ENCODE data around the gene GPRC5A.

The GPRC5A gene

GRCh38 chr12:12898136-12898717 lies 6.9 kb downstream of the GPRC5A start:
- Mint-ChIP-seq H3K9me3 (no peaks in the 10 kb centered on the region), H3K27ac (no peak overlapping the region), H3K4me1 (ENCODE audit: low read depth) (peaks cover 25% of the 10 kb centered on the region), H3K4me3 (no peak overlapping the region), H3K36me3 (ENCODE audit: low read depth) (no peaks in the 10 kb centered on the region), H3K27me3 (peaks cover 36% of the 10 kb centered on the region)

DNA sequence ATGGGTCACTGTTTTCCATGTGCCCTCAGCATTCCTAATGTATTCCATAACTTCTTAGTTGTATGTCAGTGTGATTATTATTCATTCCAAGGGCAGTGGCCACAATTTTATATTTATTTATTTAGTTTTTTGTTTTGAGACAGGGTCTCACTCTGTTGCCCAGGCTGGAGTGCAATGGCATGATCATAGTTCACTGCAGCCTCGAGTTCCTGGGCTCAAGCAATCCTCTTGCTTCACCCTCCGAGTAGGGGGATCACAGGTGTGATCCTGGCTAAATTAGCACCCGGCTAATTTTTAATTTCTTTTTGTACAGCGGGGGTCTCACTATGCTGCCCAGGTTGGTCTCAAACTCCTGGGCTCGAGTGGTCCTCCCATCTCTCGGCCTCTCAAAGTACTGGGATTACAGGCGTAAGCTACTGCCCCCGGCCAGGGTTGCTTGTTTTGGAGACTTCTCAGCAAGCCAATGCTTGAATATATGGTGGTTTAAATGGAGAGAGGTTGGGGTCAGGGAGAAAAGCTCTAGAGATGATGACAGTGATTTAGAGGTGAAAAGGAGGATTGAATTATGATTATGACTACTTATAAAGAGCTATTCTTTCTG lies 7.6 kb downstream of the GPRC5A start:
- Mint-ChIP-seq H3K27ac (peak overlapping the region; percentile 61), H3K36me3 (ENCODE audit: low read depth) (no peaks in the 10 kb centered on the region), H3K27me3 (peaks cover 33% of the 10 kb centered on the region), H3K9me3 (no peaks in the 10 kb centered on the region), H3K4me1 (ENCODE audit: low read depth) (peaks cover 25% of the 10 kb centered on the region), H3K4me3 (no peak overlapping the region)

GRCh38 chr12:12899530-12900380 lies 8.4 kb downstream of the GPRC5A start:
- Mint-ChIP-seq H3K4me1 (ENCODE audit: low read depth) (peaks cover 25% of the 10 kb centered on the region), H3K4me3 (peak overlapping the region; percentile 11), H3K36me3 (ENCODE audit: low read depth) (no peaks in the 10 kb centered on the region), H3K9me3 (no peaks in the 10 kb centered on the region), H3K27me3 (peaks cover 28% of the 10 kb centered on the region), H3K27ac (peak overlapping the region; percentile 61)

DNA sequence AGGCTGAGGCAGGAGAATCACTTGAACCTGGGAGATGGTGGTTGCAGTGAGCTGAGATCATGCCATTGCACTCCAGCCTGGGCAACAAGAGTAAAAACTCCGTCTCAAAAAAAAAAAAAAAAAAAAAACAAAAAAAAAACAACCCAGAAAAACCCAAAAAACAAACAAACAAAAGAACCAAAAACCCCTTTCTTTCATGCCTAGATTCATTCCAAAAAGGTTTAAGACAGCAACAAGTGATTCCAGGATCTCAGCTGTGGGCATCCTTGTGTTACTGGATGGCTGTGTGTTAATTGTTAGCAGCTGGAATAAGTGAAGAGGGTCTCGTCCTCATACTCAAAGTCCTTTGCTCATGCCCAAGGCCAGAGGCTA lies 9.4 kb downstream of the GPRC5A start:
- Mint-ChIP-seq H3K27ac (no peak overlapping the region), H3K4me3 (no peak overlapping the region), H3K27me3 (peaks cover 24% of the 10 kb centered on the region), H3K36me3 (ENCODE audit: low read depth) (no peaks in the 10 kb centered on the region), H3K9me3 (no peaks in the 10 kb centered on the region), H3K4me1 (ENCODE audit: low read depth) (peaks cover 25% of the 10 kb centered on the region)

- Mint-ChIP-seq H3K36me3 (ENCODE audit: low read depth) (no peaks in the 10 kb centered on the region), H3K27ac (no peak overlapping the region), H3K27me3 (peaks cover 23% of the 10 kb centered on the region), H3K4me3 (no peak overlapping the region), H3K4me1 (ENCODE audit: low read depth) (peaks cover 25% of the 10 kb centered on the region), H3K9me3 (no peaks in the 10 kb centered on the region)
Observed at GRCh38 chr12:12901158-12901791, 9.9 kb downstream of the GPRC5A start.

DNA sequence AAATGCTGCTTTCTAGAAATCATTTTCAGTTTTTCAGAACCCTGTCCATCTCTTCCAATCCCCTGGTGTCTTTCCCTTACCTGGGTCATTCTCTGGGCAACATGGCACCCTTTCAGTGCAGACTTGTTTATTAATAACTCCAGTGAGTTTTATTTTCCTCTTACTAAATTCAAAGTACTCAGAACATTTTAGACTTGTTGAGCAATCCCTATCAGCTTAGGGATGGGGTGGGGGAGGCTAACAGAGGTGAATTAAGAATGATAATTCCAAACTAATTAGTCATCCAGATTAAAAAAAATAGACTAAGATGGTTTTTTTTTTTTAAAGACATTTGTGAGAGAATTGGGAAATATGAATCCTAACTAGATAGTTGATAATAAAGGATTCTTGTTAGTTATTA lies 10.7 kb downstream of the GPRC5A start:
- H3K27me3 Mint-ChIP-seq, result peaks cover 20% of the 10 kb centered on the region
- H3K9me3 Mint-ChIP-seq, result no peaks in the 10 kb centered on the region
- no peaks in the 10 kb centered on the region for H3K36me3 Mint-ChIP-seq (ENCODE audit: low read depth)
- H3K4me3 Mint-ChIP-seq, result no peak overlapping the region
- no peak overlapping the region for H3K27ac Mint-ChIP-seq
- peaks cover 25% of the 10 kb centered on the region for H3K4me1 Mint-ChIP-seq (ENCODE audit: low read depth)

DNA sequence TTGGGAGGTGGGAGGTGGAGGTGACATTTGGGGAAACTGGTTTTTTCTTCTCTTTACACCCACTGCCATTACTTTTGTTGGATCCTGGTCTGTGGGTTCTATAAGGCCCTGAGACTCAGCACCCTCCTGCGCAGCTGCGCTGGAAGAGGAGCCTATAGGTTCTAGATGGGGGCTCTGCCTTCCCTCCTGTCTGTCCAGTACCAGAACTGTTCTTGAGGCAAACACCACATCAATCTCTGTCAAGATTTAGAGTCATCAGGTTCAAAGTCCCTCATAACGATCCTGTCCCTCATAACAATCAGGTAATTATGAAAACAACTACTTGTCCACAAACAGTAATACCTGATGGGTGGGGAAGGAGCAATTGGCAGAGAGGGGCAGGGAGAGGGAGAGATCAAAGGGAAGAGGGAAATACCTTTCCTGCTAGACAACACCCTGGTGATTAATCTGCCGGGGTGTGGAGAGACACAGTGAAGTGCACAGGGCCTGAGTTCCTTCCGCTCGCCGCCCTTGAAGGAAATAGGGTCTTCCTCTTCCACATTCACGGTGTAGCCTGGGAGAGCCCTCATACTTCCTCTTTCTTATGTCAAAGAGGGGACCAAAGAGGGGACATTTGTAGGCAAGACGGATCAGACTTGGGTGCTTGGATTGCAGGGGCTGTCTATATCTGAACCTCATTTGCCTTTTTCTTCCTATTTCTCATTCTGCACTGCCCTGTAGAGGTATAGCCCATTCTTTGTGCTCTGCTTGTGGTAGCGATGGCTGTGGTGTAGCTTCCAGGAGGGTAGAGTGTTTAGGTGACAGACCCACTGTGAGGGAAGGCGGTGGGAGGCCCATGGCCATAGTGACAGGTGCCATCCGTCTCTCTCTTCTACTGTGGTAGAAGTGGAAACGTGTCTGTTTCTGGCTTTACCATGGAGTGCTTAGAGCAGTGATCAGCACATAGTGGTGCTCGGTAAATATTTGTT lies 12.6 kb downstream of the GPRC5A start:
- Mint-ChIP-seq H3K36me3 (ENCODE audit: low read depth) (no peaks in the 10 kb centered on the region), H3K9me3 (no peaks in the 10 kb centered on the region), H3K4me3 (no peak overlapping the region), H3K4me1 (ENCODE audit: low read depth) (peaks cover 26% of the 10 kb centered on the region), H3K27me3 (peaks cover 16% of the 10 kb centered on the region), H3K27ac (no peak overlapping the region)

DNA sequence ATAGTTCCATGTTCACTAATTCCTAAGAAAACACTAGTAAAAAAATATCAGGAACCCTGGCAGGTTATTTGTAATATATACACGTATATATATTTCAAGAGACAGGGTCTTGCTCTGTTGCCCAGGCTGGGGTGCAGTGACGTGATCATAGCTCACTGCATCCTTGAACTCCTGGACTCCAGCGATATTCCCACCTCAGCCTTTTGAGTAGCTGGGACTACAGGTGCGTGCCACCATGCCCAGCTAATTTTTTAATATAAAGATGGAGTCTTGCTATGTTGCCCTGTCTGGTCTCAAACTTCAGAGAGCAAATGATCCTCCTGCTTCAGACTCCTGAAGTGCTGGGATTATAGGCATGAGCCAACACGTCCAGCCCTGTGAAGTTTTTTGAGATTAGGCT lies 16.2 kb downstream of the GPRC5A start:
- Mint-ChIP-seq H3K4me3 (no peak overlapping the region), H3K4me1 (ENCODE audit: low read depth) (peaks cover 18% of the 10 kb centered on the region), H3K36me3 (ENCODE audit: low read depth) (no peaks in the 10 kb centered on the region), H3K27ac (no peak overlapping the region), H3K27me3 (peaks cover 6% of the 10 kb centered on the region), H3K9me3 (no peaks in the 10 kb centered on the region)

DNA sequence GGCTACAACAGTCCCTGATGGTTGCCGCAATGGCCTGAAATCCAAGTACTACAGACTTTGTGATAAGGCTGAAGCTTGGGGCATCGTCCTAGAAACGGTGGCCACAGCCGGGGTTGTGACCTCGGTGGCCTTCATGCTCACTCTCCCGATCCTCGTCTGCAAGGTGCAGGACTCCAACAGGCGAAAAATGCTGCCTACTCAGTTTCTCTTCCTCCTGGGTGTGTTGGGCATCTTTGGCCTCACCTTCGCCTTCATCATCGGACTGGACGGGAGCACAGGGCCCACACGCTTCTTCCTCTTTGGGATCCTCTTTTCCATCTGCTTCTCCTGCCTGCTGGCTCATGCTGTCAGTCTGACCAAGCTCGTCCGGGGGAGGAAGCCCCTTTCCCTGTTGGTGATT lies 16.9 kb downstream of the GPRC5A start:
- H3K27me3 Mint-ChIP-seq, result peaks cover 6% of the 10 kb centered on the region
- no peaks in the 10 kb centered on the region for H3K36me3 Mint-ChIP-seq (ENCODE audit: low read depth)
- H3K4me3 Mint-ChIP-seq, result no peak overlapping the region
- H3K27ac Mint-ChIP-seq, result no peak overlapping the region
- peaks cover 18% of the 10 kb centered on the region for H3K4me1 Mint-ChIP-seq (ENCODE audit: low read depth)
- no peaks in the 10 kb centered on the region for H3K9me3 Mint-ChIP-seq

DNA sequence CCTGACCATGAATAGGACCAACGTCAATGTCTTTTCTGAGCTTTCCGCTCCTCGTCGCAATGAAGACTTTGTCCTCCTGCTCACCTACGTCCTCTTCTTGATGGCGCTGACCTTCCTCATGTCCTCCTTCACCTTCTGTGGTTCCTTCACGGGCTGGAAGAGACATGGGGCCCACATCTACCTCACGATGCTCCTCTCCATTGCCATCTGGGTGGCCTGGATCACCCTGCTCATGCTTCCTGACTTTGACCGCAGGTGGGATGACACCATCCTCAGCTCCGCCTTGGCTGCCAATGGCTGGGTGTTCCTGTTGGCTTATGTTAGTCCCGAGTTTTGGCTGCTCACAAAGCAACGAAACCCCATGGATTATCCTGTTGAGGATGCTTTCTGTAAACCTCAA lies 17.3 kb downstream of the GPRC5A start:
- no peaks in the 10 kb centered on the region for H3K36me3 Mint-ChIP-seq (ENCODE audit: low read depth)
- H3K9me3 Mint-ChIP-seq, result no peaks in the 10 kb centered on the region
- peaks cover 18% of the 10 kb centered on the region for H3K4me1 Mint-ChIP-seq (ENCODE audit: low read depth)
- no peak overlapping the region for H3K4me3 Mint-ChIP-seq
- H3K27ac Mint-ChIP-seq, result no peak overlapping the region
- peaks cover 6% of the 10 kb centered on the region for H3K27me3 Mint-ChIP-seq

- Mint-ChIP-seq H3K27ac (no peak overlapping the region), H3K27me3 (peaks cover 6% of the 10 kb centered on the region), H3K36me3 (ENCODE audit: low read depth) (no peaks in the 10 kb centered on the region), H3K9me3 (no peaks in the 10 kb centered on the region), H3K4me1 (ENCODE audit: low read depth) (peaks cover 18% of the 10 kb centered on the region), H3K4me3 (no peak overlapping the region)
Observed at GRCh38 chr12:12909228-12909994, 18.0 kb downstream of the GPRC5A start.

DNA sequence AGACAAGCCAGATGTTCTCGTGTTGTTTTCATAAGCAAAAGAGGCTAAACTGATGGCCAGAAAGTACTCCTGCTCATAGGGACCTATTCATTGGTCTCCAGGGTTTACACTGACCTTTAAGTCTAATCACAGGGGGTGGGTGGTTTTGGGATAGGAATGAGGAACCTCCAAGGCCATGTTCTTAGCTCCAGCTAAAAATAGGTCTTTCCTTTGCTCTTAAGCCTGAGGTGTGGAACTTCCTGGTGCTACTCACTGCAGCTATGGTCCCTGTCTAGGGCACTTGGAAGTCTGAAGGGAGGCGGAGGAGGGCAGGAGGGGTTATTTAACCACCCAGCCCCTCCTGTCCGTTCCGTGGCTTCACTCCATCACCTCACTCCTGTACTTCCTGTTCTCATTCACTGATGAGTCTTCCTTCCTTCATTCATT lies 18.6 kb downstream of the GPRC5A start:
- H3K36me3 Mint-ChIP-seq (ENCODE audit: low read depth), result no peaks in the 10 kb centered on the region
- no peak overlapping the region for H3K27ac Mint-ChIP-seq
- no peaks in the 10 kb centered on the region for H3K9me3 Mint-ChIP-seq
- peaks cover 6% of the 10 kb centered on the region for H3K27me3 Mint-ChIP-seq
- H3K4me3 Mint-ChIP-seq, result no peak overlapping the region
- H3K4me1 Mint-ChIP-seq (ENCODE audit: low read depth), result peaks cover 18% of the 10 kb centered on the region

DNA sequence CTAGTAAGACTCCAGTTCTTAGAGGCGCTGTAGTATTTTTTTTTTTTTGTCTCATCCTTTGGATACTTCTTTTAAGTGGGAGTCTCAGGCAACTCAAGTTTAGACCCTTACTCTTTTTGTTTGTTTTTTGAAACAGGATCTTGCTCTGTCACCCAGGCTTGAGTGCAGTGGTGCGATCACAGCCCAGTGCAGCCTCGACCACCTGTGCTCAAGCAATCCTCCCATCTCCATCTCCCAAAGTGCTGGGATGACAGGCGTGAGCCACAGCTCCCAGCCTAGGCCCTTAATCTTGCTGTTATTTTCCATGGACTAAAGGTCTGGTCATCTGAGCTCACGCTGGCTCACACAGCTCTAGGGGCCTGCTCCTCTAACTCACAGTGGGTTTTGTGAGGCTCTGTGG lies 21.3 kb downstream of the GPRC5A start:
- H3K9me3 Mint-ChIP-seq, result no peaks in the 10 kb centered on the region
- no peaks in the 10 kb centered on the region for H3K36me3 Mint-ChIP-seq (ENCODE audit: low read depth)
- H3K27ac Mint-ChIP-seq, result no peak overlapping the region
- peaks cover 16% of the 10 kb centered on the region for H3K27me3 Mint-ChIP-seq
- peaks cover 28% of the 10 kb centered on the region for H3K4me1 Mint-ChIP-seq (ENCODE audit: low read depth)
- H3K4me3 Mint-ChIP-seq, result no peak overlapping the region

- H3K4me3 Mint-ChIP-seq, result no peak overlapping the region
- no peaks in the 10 kb centered on the region for H3K9me3 Mint-ChIP-seq
- H3K4me1 Mint-ChIP-seq (ENCODE audit: low read depth), result peaks cover 12% of the 10 kb centered on the region
- H3K27ac Mint-ChIP-seq, result no peak overlapping the region
- H3K36me3 Mint-ChIP-seq (ENCODE audit: low read depth), result no peaks in the 10 kb centered on the region
- H3K27me3 Mint-ChIP-seq, result peaks cover 16% of the 10 kb centered on the region
Observed at GRCh38 chr12:12915656-12916055, 24.3 kb downstream of the GPRC5A start.
